ENCODE measurements around the gene PCF11. TPM values are rescaled to one million over a fixed set of nuclear protein-coding genes. Genes with fewer than 3 reads are reported as not detected.

PCF11 gene
- total RNA-seq, 2 experiments from 2014 or later, result 80.1 to 98.8 TPM

DNA sequence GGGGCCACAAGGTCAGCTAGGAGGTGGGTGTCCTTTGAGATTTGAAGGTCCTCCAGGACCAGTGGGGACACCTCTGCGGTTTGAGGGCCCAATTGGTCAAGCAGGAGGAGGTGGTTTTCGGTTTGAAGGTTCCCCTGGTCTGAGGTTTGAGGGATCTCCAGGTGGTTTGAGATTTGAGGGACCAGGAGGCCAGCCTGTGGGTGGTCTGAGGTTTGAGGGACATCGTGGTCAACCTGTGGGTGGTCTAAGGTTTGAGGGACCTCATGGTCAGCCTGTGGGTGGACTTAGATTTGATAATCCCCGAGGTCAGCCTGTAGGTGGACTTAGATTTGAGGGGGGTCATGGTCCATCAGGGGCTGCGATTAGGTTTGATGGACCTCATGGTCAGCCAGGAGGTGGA, 11.8 kb downstream of the PCF11 start:
- peaks cover 54% of the 10 kb centered on the region for H3K4me1 ChIP-seq (ENCODE audit: insufficient read depth, low read length, poor library complexity, severe bottlenecking)
- DNase-seq (ENCODE audit: low spot score), result no peak
- peaks cover 100% of the 10 kb centered on the region for H3K79me2 ChIP-seq (ENCODE audit: insufficient read depth, low read depth, low read length)
- peaks cover 99% of the 10 kb centered on the region for H3K36me3 ChIP-seq (ENCODE audit: insufficient read depth, low read length)
- no TSS peak for BruUV-seq (replicated peaks)
- intact Hi-C loops (cut with micrococcal nuclease; ENCODE audit: unreplicated experiment), result no loop called here
- peak overlapping the region; percentile 48 for H3K4me3 ChIP-seq (ENCODE audit: low read depth, low read length, poor library complexity, severe bottlenecking)
- no peaks in the 10 kb centered on the region for H3K9me3 ChIP-seq (ENCODE audit: low read length)
- ChIA-PET CTCF (ENCODE audit: unreplicated experiment) (no interaction called here), POLR2A (no interaction called here)
- H2AFZ ChIP-seq (ENCODE audit: low read length), result no peak overlapping the region
- peak overlapping the region; percentile 52; the same call in 1 of the 2 replicates for H3K4me2 ChIP-seq (ENCODE audit: low read length)
- no peak for TF ChIP-seq EZH2phosphoT487 (IDR thresholded peaks at IDR 0.05; ENCODE audit: borderline replicate concordance, low read depth, low read length)
- TF ChIP-seq, protein P1, sequence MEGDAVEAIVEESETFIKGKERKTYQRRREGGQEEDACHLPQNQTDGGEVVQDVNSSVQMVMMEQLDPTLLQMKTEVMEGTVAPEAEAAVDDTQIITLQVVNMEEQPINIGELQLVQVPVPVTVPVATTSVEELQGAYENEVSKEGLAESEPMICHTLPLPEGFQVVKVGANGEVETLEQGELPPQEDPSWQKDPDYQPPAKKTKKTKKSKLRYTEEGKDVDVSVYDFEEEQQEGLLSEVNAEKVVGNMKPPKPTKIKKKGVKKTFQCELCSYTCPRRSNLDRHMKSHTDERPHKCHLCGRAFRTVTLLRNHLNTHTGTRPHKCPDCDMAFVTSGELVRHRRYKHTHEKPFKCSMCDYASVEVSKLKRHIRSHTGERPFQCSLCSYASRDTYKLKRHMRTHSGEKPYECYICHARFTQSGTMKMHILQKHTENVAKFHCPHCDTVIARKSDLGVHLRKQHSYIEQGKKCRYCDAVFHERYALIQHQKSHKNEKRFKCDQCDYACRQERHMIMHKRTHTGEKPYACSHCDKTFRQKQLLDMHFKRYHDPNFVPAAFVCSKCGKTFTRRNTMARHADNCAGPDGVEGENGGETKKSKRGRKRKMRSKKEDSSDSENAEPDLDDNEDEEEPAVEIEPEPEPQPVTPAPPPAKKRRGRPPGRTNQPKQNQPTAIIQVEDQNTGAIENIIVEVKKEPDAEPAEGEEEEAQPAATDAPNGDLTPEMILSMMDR (conservative IDR thresholded peaks at IDR 0.05; ENCODE audit: low read length), result no peak
- H3K9me2 ChIP-seq (ENCODE audit: insufficient read depth, low read length), result no peaks in the 10 kb centered on the region
- H4K20me1 ChIP-seq (ENCODE audit: insufficient read depth, low read length), result peaks cover 30% of the 10 kb centered on the region
- H3K27ac ChIP-seq (ENCODE audit: low read depth, low read length, poor library complexity, severe bottlenecking), result no peak overlapping the region

DNA sequence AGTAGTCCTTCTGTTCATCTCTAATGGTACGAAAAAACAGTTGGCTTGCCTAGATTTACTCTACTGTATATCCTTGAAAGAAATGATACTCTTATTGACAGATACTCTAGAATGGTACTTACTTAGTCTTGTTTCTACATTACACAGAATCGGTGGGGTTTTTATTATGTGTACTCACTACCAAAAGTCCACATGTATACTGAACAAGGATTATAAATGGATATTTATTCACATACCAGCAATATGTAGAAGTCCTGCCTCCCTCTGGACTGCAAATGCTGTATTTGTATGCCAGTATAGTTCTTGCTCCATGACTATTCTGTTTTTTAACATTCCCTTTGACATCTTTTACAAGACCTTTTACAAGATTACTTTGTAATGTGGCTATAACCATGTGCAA, 13.9 kb downstream of the PCF11 start:
- peaks cover 99% of the 10 kb centered on the region for H3K36me3 ChIP-seq (ENCODE audit: insufficient read depth, low read length)
- no peaks in the 10 kb centered on the region for H3K9me2 ChIP-seq (ENCODE audit: insufficient read depth, low read length)
- intact Hi-C loops (cut with micrococcal nuclease; ENCODE audit: unreplicated experiment), result no loop called here
- no peaks in the 10 kb centered on the region for H3K9me3 ChIP-seq (ENCODE audit: low read length)
- no peak overlapping the region for H2AFZ ChIP-seq (ENCODE audit: low read length)
- H3K79me2 ChIP-seq (ENCODE audit: insufficient read depth, low read depth, low read length), result peaks cover 100% of the 10 kb centered on the region
- H3K4me2 ChIP-seq (ENCODE audit: low read length), result peak overlapping the region; percentile 52
- ChIA-PET POLR2A (interaction anchor here (0.6 kb wide), 1 partner anchor 586 kb away, joined by 3 read pairs; no protein-coding TSS in a partner anchor), CTCF (ENCODE audit: unreplicated experiment) (no interaction called here)
- H3K4me3 ChIP-seq (ENCODE audit: low read depth, low read length, poor library complexity, severe bottlenecking), result peak overlapping the region; percentile 48
- H4K20me1 ChIP-seq (ENCODE audit: insufficient read depth, low read length), result peaks cover 35% of the 10 kb centered on the region
- BruUV-seq (replicated peaks), result no TSS peak
- peaks cover 58% of the 10 kb centered on the region for H3K4me1 ChIP-seq (ENCODE audit: insufficient read depth, low read length, poor library complexity, severe bottlenecking)
- no peak overlapping the region for H3K27ac ChIP-seq (ENCODE audit: low read depth, low read length, poor library complexity, severe bottlenecking)
- no peak for TF ChIP-seq EZH2phosphoT487 (IDR thresholded peaks at IDR 0.05; ENCODE audit: borderline replicate concordance, low read depth, low read length)
- DNase-seq (ENCODE audit: low spot score), result no peak

DNA sequence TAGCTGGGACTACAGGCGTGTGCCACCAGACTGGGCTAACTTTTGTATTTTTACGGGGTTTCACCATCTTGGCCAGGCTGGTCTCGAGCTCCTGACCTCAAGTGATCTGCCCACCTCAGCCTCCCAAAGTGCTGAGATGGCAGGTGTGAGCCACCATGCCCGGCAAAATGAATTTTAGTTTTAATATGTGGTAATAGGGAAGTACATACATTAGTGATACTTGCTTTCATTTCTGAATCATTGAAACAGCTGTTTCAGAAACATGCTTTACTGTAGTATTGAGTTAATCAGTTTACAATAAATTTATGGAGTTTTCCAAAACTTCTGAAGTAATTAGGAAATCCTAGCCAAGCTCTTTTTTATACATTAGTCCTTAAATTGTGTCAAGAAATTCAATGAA, 15.6 kb downstream of the PCF11 start:
- peaks cover 100% of the 10 kb centered on the region for H3K79me2 ChIP-seq (ENCODE audit: insufficient read depth, low read depth, low read length)
- no peak for DNase-seq (ENCODE audit: low spot score)
- no peaks in the 10 kb centered on the region for H3K9me2 ChIP-seq (ENCODE audit: insufficient read depth, low read length)
- ChIA-PET POLR2A (interaction anchor here (0.7 to 1.4 kb wide), 5 partner anchors 8 to 176 kb away, joined by 3 to 4 read pairs (median 3); no protein-coding TSS in a partner anchor), CTCF (ENCODE audit: unreplicated experiment) (no interaction called here)
- H3K4me1 ChIP-seq (ENCODE audit: insufficient read depth, low read length, poor library complexity, severe bottlenecking), result peaks cover 58% of the 10 kb centered on the region
- H3K36me3 ChIP-seq (ENCODE audit: insufficient read depth, low read length), result peaks cover 99% of the 10 kb centered on the region
- no TSS peak for BruUV-seq (replicated peaks)
- H3K4me2 ChIP-seq (ENCODE audit: low read length), result no peak overlapping the region
- H3K27ac ChIP-seq (ENCODE audit: low read depth, low read length, poor library complexity, severe bottlenecking), result no peak overlapping the region
- no peak overlapping the region for H2AFZ ChIP-seq (ENCODE audit: low read length)
- TF ChIP-seq, protein P1 (conservative IDR thresholded peaks at IDR 0.05; ENCODE audit: low read length), result no peak
- no peak for TF ChIP-seq EZH2phosphoT487 (IDR thresholded peaks at IDR 0.05; ENCODE audit: borderline replicate concordance, low read depth, low read length)
- no peak overlapping the region for H3K4me3 ChIP-seq (ENCODE audit: low read depth, low read length, poor library complexity, severe bottlenecking)
- intact Hi-C loops (cut with micrococcal nuclease; ENCODE audit: unreplicated experiment), result no loop called here
- H4K20me1 ChIP-seq (ENCODE audit: insufficient read depth, low read length), result peaks cover 43% of the 10 kb centered on the region
- H3K9me3 ChIP-seq (ENCODE audit: low read length), result no peaks in the 10 kb centered on the region
